Chondrocyte (in vitro differentiated cells): ENCODE data around the gene OGFOD1. TPM values are rescaled to one million over a fixed set of nuclear protein-coding genes. Genes with fewer than 3 reads are reported as not detected.

Source experiments
- DNase-seq: peaks from one replicate; pipeline ENCODE4 v3.0.0; 2021; ENCODE audit warnings: mixed read lengths, low spot score
- H3K27ac Mint-ChIP-seq: one replicate; pipeline ENCODE4 v1.8.0; 2021; ENCODE audit warnings: mild to moderate bottlenecking, moderate library complexity, mixed read lengths; ENCODE audit not compliant: unreplicated experiment
- H3K27me3 Mint-ChIP-seq: 2 replicates; pipeline ENCODE4 v1.8.0; 2021; ENCODE audit warnings: low read depth, mixed read lengths
- H3K36me3 Mint-ChIP-seq: 2 replicates; pipeline ENCODE4 v1.8.0; 2021; ENCODE audit warnings: low read depth, mixed read lengths
- H3K4me1 Mint-ChIP-seq: 2 replicates; pipeline ENCODE4 v1.8.0; 2021; ENCODE audit warnings: low read depth, mild to moderate bottlenecking, mixed read lengths
- H3K4me3 Mint-ChIP-seq: one replicate; pipeline ENCODE4 v1.8.0; 2021; ENCODE audit warnings: mild to moderate bottlenecking, moderate library complexity, mixed read lengths; ENCODE audit not compliant: unreplicated experiment
- H3K9me3 Mint-ChIP-seq: 2 replicates; pipeline ENCODE4 v1.8.0; 2021; ENCODE audit warnings: low read depth, mixed read lengths
- total RNA-seq: library from RNA; stranded (reverse); gene quantifications from 3 replicates; pipeline ENCODE4 v1.2.1, GENCODE V29; 2021
- TF ChIP-seq, protein P1 (sequence below): fragments of 200-600 bp; sonication (generic); IDR thresholded peaks from 2 replicates; pipeline ENCODE4 v1.5.0; 2021; ENCODE audit warnings: antibody characterized with exemption, mild to moderate bottlenecking, moderate library complexity

Gene OGFOD1
- total RNA-seq, 1 donor from 2014 or later, result 62.6 TPM

DNA sequence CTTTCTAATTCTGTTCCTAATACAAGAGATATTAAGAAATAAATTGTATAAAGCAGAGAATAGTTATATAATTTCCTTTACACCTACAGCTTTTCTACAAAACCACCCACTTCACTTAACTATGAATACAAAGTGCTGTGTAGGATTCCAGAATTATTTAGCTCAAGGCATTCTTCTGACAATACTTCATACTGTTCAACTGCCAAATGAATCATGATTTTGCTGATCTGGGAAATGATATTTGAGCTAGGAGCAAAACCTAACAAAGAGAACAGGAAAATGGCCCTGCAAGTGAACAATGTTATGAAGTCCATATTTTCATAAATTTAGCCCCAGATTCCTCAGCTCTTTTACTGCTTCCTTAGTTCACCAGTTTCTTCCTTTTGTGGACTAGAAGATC is 55.6 kb downstream of the OGFOD1 start:
- Mint-ChIP-seq H3K4me1 (peaks cover 35% of the 10 kb centered on the region), H3K27me3 (no peaks in the 10 kb centered on the region), H3K27ac (peak overlapping the region; percentile 84), H3K36me3 (peaks cover 18% of the 10 kb centered on the region), H3K9me3 (no peaks in the 10 kb centered on the region), H3K4me3 (no peak overlapping the region)
- TF ChIP-seq, protein P1, sequence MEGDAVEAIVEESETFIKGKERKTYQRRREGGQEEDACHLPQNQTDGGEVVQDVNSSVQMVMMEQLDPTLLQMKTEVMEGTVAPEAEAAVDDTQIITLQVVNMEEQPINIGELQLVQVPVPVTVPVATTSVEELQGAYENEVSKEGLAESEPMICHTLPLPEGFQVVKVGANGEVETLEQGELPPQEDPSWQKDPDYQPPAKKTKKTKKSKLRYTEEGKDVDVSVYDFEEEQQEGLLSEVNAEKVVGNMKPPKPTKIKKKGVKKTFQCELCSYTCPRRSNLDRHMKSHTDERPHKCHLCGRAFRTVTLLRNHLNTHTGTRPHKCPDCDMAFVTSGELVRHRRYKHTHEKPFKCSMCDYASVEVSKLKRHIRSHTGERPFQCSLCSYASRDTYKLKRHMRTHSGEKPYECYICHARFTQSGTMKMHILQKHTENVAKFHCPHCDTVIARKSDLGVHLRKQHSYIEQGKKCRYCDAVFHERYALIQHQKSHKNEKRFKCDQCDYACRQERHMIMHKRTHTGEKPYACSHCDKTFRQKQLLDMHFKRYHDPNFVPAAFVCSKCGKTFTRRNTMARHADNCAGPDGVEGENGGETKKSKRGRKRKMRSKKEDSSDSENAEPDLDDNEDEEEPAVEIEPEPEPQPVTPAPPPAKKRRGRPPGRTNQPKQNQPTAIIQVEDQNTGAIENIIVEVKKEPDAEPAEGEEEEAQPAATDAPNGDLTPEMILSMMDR, result no peak
- no peak for DNase-seq

- H3K27me3 Mint-ChIP-seq, result no peaks in the 10 kb centered on the region
- H3K4me1 Mint-ChIP-seq, result peaks cover 49% of the 10 kb centered on the region
- TF ChIP-seq, protein P1, result no peak
- peak overlapping the region; percentile 1 for H3K27ac Mint-ChIP-seq
- H3K36me3 Mint-ChIP-seq, result peaks cover 13% of the 10 kb centered on the region
- no peaks in the 10 kb centered on the region for H3K9me3 Mint-ChIP-seq
- DNase-seq, result no peak
- no peak overlapping the region for H3K4me3 Mint-ChIP-seq
These were observed 59.2 kb downstream of the OGFOD1 start for GRCh38 chr16:56510544-56510943.

DNA sequence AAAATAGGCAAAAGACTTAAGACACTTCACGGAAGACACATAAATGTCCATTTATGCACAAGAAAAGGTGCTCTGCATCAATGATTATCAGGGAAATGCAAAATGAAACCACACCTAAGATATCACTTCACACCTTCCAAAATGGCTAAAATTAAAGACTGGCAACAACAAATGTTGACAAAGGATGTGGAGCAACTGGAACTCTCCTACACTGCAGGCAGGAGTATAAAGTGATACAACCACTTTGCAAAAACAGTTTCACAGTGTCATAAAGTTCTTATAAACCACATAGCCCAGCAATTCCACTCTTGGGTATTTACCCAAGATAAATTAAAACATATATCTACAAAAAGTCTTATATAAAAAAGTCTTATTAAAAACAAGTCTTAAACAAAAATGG is 60.7 kb downstream of the OGFOD1 start:
- no peaks in the 10 kb centered on the region for H3K27me3 Mint-ChIP-seq
- H3K4me1 Mint-ChIP-seq, result peaks cover 54% of the 10 kb centered on the region

DNA sequence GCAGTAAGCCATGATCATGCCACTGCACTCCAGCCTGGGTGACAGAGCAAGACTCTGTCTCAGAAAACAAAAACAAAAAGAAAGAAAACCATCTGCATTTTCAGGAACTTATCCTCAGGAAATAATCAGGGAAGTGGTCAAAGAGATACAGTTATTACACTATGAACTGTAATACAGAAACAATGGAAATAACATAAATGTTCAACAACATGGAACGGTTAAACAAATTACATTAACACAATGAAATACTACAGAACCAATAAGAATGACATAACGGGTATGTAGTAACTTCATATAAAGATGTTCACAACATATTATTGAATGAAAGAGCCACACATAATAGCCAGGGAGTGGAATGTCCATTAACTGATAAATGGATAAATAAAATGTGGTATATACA is 61.7 kb downstream of the OGFOD1 start:
- H3K4me3 Mint-ChIP-seq, result no peak overlapping the region
- H3K27ac Mint-ChIP-seq, result no peak overlapping the region
- peaks cover 10% of the 10 kb centered on the region for H3K36me3 Mint-ChIP-seq
- no peaks in the 10 kb centered on the region for H3K9me3 Mint-ChIP-seq
- H3K27me3 Mint-ChIP-seq, result no peaks in the 10 kb centered on the region
- TF ChIP-seq, protein P1, result no peak
- DNase-seq, result no peak
- H3K4me1 Mint-ChIP-seq, result peaks cover 54% of the 10 kb centered on the region

More for the DNA sequence above, 60.7 kb downstream of the OGFOD1 start:
- no peak overlapping the region for H3K4me3 Mint-ChIP-seq
- no peak overlapping the region for H3K27ac Mint-ChIP-seq
- H3K9me3 Mint-ChIP-seq, result no peaks in the 10 kb centered on the region
- TF ChIP-seq, protein P1, result no peak
- peaks cover 10% of the 10 kb centered on the region for H3K36me3 Mint-ChIP-seq
- DNase-seq, result no peak

DNA sequence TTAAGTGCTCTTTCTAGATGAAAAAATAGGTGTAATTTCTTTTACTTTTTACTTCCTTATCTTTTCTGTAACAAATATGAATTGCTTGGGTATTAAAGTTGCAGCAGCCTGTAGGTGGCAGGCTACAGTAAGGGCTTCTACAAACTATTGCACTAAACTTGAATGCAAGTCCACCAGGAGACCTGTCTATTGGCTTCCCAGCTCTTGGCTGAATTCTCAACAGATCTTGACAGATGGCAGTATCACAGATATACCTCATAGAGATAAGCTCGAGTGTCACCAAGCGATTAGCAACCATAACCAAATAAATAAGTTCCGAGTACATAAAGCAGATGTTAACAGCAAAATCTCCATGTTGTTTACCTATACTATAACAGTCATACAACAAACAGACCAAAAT is 62.6 kb downstream of the OGFOD1 start:
- no peaks in the 10 kb centered on the region for H3K27me3 Mint-ChIP-seq
- peaks cover 10% of the 10 kb centered on the region for H3K36me3 Mint-ChIP-seq
- peaks cover 60% of the 10 kb centered on the region for H3K4me1 Mint-ChIP-seq
- no peak overlapping the region for H3K4me3 Mint-ChIP-seq
- no peak overlapping the region for H3K27ac Mint-ChIP-seq
- DNase-seq, result no peak
- H3K9me3 Mint-ChIP-seq, result no peaks in the 10 kb centered on the region
- TF ChIP-seq, protein P1, result peak; percentile 86
